ENCODE results near the gene CASZ1. TPM values are rescaled to one million over a fixed set of nuclear protein-coding genes. Genes with fewer than 3 reads are reported as not detected.

The CASZ1 gene
- polyA plus RNA-seq, 3 donors: 0.30 to 3.7 (median 0.50) TPM

DNA sequence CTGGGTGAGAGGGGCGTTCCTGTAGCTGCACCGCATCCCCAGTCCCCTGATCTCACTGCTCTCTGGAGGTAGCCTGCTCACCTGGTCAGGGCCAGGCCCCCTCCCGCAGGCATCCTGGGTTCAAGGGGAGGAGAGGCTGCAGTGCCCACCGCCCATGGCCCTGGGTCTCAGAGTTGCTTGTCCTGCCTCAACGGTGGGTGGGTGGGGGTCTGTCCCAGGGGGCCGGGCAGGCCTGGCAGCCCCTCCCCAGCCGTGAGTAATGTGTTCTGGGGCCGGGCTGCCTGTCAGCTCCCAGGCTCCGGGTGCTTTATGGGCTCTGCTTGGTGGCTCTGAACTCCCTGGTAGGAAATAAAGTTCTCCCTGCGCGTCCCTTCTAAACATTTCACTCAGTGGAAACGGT is 126.9 kb downstream of the CASZ1 start:
- intact Hi-C loops (cut with micrococcal nuclease): no loop called here
- 80% methylated on average over 6 of the region's 12 CpGs for WGBS (ENCODE audit: insufficient coverage)
- TF ChIP-seq, protein P1, sequence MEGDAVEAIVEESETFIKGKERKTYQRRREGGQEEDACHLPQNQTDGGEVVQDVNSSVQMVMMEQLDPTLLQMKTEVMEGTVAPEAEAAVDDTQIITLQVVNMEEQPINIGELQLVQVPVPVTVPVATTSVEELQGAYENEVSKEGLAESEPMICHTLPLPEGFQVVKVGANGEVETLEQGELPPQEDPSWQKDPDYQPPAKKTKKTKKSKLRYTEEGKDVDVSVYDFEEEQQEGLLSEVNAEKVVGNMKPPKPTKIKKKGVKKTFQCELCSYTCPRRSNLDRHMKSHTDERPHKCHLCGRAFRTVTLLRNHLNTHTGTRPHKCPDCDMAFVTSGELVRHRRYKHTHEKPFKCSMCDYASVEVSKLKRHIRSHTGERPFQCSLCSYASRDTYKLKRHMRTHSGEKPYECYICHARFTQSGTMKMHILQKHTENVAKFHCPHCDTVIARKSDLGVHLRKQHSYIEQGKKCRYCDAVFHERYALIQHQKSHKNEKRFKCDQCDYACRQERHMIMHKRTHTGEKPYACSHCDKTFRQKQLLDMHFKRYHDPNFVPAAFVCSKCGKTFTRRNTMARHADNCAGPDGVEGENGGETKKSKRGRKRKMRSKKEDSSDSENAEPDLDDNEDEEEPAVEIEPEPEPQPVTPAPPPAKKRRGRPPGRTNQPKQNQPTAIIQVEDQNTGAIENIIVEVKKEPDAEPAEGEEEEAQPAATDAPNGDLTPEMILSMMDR (IDR thresholded peaks at IDR 0.05): no peak
- Histone ChIP-seq H3K4me2 (replicated peaks; ENCODE audit: extremely low read depth, low read length, poor library complexity, severe bottlenecking) (no peak overlapping the region), H3K27ac (ENCODE audit: low read depth in 1 of 2, low read length in 2 of 2) (no peak overlapping the region), H3K79me2 (ENCODE audit: insufficient read depth, low read length) (no peaks in the 10 kb centered on the region), H2AFZ (ENCODE audit: insufficient read depth, low read depth, low read length, poor library complexity, severe bottlenecking) (no peak overlapping the region), H3K4me1 (ENCODE audit: control insufficient read depth in 1 of 2, insufficient read depth in 2 of 2, low read length in 2 of 2) (no peaks in the 10 kb centered on the region), H3K9me3 (replicated peaks in 1 of 2; ENCODE audit: control insufficient read depth in 1 of 2, insufficient read depth in 1 of 2, low read length in 2 of 2) (no peaks in the 10 kb centered on the region), H4K20me1 (ENCODE audit: insufficient read depth, low read length) (no peaks in the 10 kb centered on the region), H3K4me3 (replicated peaks in 1 of 3; ENCODE audit: low read depth in 2 of 3, low read length in 3 of 3) (no peak overlapping the region), H3K36me3 (replicated peaks in 1 of 2; ENCODE audit: control insufficient read depth in 1 of 2, insufficient read depth in 2 of 2, low read length in 2 of 2) (no peaks in the 10 kb centered on the region), H3K9ac (ENCODE audit: insufficient read depth, low read length, poor library complexity, severe bottlenecking) (no peak overlapping the region), H3K27me3 (ENCODE audit: control insufficient read depth in 2 of 2, insufficient read depth in 2 of 2, low read length in 2 of 2) (no peaks in the 10 kb centered on the region)
- no peak overlapping the region for H3K27ac Mint-ChIP-seq
- no peak for DNase-seq
- H3K27me3 Mint-ChIP-seq (ENCODE audit: low read depth in 3 of 3): peaks cover 4 to 7% (median 5%) of the 10 kb centered on the region in 3 donors
- H3K36me3 Mint-ChIP-seq: no peaks in the 10 kb centered on the region
- H3K9me3 Mint-ChIP-seq: no peaks in the 10 kb centered on the region
- H3K4me1 Mint-ChIP-seq: peaks cover 1% of the 10 kb centered on the region
- H3K4me3 Mint-ChIP-seq: no peak overlapping the region

DNA sequence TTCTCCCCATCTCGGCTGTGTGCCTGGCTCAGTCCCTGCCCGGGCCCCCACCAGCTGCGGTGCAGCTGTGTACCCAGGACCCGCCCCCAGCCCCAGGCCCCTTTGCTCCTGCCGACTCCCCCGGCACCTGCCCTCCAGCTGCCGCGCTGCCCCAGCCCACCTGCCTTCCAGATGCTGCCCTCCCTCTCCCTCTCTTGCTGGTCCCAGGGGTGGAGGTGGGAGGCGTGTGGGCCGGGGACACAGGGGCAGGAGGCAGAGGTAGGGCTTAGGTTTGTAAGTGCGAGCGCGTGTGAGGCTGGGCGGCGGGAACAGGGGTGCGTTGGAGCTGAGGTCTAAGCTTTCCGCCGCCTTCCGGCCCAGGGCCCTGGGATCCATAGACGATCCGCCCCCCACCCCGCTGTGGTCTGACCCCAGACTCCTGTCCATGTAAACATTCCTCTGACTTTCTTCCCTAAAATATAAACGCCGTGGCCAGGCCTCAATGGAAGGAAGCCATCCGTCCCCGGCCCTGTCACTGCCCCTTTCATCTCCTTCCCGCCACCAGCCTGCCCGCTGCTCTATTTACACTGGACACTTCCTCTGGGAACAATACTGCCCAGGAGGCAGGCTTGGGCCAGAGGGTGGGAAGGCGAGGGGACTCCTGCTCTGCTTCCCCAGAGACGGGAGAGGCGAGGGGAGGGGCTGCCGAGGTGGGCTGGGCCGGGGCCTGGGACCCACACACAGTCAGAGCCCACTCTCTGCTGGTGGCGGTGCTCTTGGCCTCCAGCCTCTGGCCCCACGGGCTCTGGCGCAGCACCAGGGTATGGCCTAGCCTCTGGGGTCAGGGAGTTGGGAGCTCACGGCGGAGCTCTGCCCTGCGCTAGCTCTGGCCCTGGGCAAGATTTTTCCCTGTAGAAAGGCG is 128.3 kb downstream of the CASZ1 start:
- H3K36me3 ChIP-seq (replicated peaks in 1 of 2; ENCODE audit: control insufficient read depth in 1 of 2, insufficient read depth in 2 of 2, low read length in 2 of 2): no peaks in the 10 kb centered on the region
- no peaks in the 10 kb centered on the region for H3K36me3 Mint-ChIP-seq
- intact Hi-C loops (cut with micrococcal nuclease): no loop called here
- WGBS (ENCODE audit: insufficient coverage): 89% methylated on average over 21 of the region's 40 CpGs
- H3K4me3 Mint-ChIP-seq: no peak overlapping the region
- no peaks in the 10 kb centered on the region for H3K9me3 Mint-ChIP-seq
- H3K79me2 ChIP-seq (ENCODE audit: insufficient read depth, low read length): no peaks in the 10 kb centered on the region
- peaks cover 1% of the 10 kb centered on the region for H3K4me1 Mint-ChIP-seq
- H3K4me1 ChIP-seq (ENCODE audit: control insufficient read depth in 1 of 2, insufficient read depth in 2 of 2, low read length in 2 of 2): no peaks in the 10 kb centered on the region
- H3K27ac ChIP-seq (ENCODE audit: low read depth in 1 of 2, low read length in 2 of 2): no peak overlapping the region
- H4K20me1 ChIP-seq (ENCODE audit: insufficient read depth, low read length): no peaks in the 10 kb centered on the region
- H3K27me3 Mint-ChIP-seq (ENCODE audit: low read depth in 3 of 3): peaks cover 4 to 7% (median 5%) of the 10 kb centered on the region in 3 donors
- no peaks in the 10 kb centered on the region for H3K9me3 ChIP-seq (replicated peaks in 1 of 2; ENCODE audit: control insufficient read depth in 1 of 2, insufficient read depth in 1 of 2, low read length in 2 of 2)
- H3K4me3 ChIP-seq (replicated peaks in 1 of 3; ENCODE audit: low read depth in 2 of 3, low read length in 3 of 3): no peak overlapping the region
- H3K27me3 ChIP-seq (ENCODE audit: control insufficient read depth in 2 of 2, insufficient read depth in 2 of 2, low read length in 2 of 2): no peaks in the 10 kb centered on the region
- H2AFZ ChIP-seq (ENCODE audit: insufficient read depth, low read depth, low read length, poor library complexity, severe bottlenecking): no peak overlapping the region
- no peak for DNase-seq
- TF ChIP-seq, protein P1 (IDR thresholded peaks at IDR 0.05): no peak
- no peak overlapping the region for H3K9ac ChIP-seq (ENCODE audit: insufficient read depth, low read length, poor library complexity, severe bottlenecking)
- no peak overlapping the region for H3K27ac Mint-ChIP-seq
- no peak overlapping the region for H3K4me2 ChIP-seq (replicated peaks; ENCODE audit: extremely low read depth, low read length, poor library complexity, severe bottlenecking)

Data from CD14-positive monocyte (primary cell).